Cardiac muscle cell (in vitro differentiated cells and primary cell): ENCODE measurements around the gene RAB3A. TPM values are rescaled to one million over a fixed set of nuclear protein-coding genes. Genes with fewer than 3 reads are reported as not detected.

ENCODE experiments used
- DNase-seq, 2 donors: peaks; one replicate each; pipeline versions ENCODE4 v3.0.0 to v3.0.0-alpha.2; 2010 to 2017; ENCODE audit warnings: low read depth in 1 of 2, low spot score in 1 of 2
- H3K27ac ChIP-seq: fragments of 200-600 bp; sonication (generic); 2 replicates; pipeline ENCODE4 v1.5.1; 2016
- H3K27me3 ChIP-seq: fragments of 200-600 bp; sonication (generic); 2 replicates; pipeline ENCODE4 v1.6.0; 2016; ENCODE audit warnings: control low read depth
- H3K36me3 ChIP-seq: fragments of 200-600 bp; sonication (generic); 2 replicates; pipeline ENCODE4 v1.5.1; 2016; ENCODE audit warnings: control low read depth
- H3K4me1 ChIP-seq: fragments of 200-600 bp; sonication (generic); 2 replicates; pipeline ENCODE4 v1.8.1; 2017; ENCODE audit warnings: low read depth, mild to moderate bottlenecking, mixed run types
- H3K4me3 ChIP-seq: fragments of 200-600 bp; sonication (generic); 2 replicates; pipeline ENCODE4 v1.5.1; 2016; ENCODE audit warnings: mild to moderate bottlenecking
- H3K9me3 ChIP-seq: fragments of 200-600 bp; sonication (generic); 2 replicates; pipeline ENCODE4 v1.5.1; 2017; ENCODE audit warnings: low read depth, mild to moderate bottlenecking, control low read depth
- polyA plus RNA-seq: library from polyadenylated mRNA; unstranded; fragments of >200 nt; fragmentation: Nextera tagmentation; extraction: Ambion mirVana; gene quantifications from 2 replicates; pipeline ENCODE4 v1.2.1, GENCODE V29; 2016
- total RNA-seq: library from RNA; depleted of rRNA; stranded (reverse); fragments of >200 nt; gene quantifications from 2 replicates; pipeline ENCODE4 v1.2.3, GENCODE V29; 2016
- TF ChIP-seq, protein P1 (sequence below): IDR thresholded peaks from 2 replicates; pipeline ENCODE4 v1.5.1; 2012; ENCODE audit warnings: low read depth, mild to moderate bottlenecking, low read length

Gene RAB3A
- total and polyA plus RNA-seq, 2 experiments from 2014 or later: 12.5 to 13.0 TPM

DNA sequence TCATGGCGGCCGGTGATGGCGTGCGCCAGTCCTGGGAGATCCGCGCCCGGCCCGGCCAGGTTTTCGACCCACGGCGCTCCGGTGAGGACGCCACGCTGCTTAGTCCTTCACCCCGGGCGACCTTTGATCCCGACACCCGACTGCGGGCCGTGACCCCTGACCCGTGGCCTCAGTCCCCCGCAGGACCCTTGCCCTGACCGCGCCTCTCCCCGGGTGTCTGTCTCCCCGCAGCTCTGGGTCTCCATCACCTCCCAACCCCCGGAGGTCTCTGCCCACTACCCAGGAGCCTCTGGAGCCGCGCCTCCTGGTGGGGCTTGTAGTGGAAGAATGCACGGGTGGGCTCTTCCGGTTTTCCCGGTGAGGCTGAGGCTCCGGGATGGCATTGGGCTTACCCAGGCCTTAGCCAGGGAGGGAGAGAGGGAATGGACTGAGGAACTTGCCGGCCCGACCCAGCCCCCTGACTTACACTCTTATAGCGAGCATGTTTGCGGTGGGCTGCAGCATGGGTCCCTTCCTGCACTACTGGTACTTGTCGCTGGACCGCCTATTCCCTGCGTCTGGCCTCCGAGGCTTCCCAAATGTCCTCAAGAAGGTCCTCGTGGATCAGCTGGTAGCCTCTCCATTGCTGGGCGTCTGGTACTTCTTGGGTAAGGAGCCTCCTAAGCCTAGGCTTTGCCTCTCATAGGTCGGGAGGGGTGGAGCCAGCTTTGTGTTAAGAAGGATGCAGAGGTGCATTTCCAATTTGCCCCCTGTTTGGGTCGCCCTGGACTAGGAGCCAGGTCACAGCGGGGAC is 10.3 kb downstream of the RAB3A start:
- H3K4me3 ChIP-seq: peak overlapping the region; percentile 64
- H3K9me3 ChIP-seq: no peaks in the 10 kb centered on the region
- peak in 1 of 2 donors; percentile 35 for DNase-seq
- H3K27me3 ChIP-seq: no peaks in the 10 kb centered on the region
- H3K36me3 ChIP-seq: peaks cover 5% of the 10 kb centered on the region
- peak overlapping the region; percentile 60 for H3K27ac ChIP-seq
- peaks cover 7% of the 10 kb centered on the region for H3K4me1 ChIP-seq
- TF ChIP-seq, protein P1, sequence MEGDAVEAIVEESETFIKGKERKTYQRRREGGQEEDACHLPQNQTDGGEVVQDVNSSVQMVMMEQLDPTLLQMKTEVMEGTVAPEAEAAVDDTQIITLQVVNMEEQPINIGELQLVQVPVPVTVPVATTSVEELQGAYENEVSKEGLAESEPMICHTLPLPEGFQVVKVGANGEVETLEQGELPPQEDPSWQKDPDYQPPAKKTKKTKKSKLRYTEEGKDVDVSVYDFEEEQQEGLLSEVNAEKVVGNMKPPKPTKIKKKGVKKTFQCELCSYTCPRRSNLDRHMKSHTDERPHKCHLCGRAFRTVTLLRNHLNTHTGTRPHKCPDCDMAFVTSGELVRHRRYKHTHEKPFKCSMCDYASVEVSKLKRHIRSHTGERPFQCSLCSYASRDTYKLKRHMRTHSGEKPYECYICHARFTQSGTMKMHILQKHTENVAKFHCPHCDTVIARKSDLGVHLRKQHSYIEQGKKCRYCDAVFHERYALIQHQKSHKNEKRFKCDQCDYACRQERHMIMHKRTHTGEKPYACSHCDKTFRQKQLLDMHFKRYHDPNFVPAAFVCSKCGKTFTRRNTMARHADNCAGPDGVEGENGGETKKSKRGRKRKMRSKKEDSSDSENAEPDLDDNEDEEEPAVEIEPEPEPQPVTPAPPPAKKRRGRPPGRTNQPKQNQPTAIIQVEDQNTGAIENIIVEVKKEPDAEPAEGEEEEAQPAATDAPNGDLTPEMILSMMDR: no peak

- no peaks in the 10 kb centered on the region for H3K27me3 ChIP-seq
- H3K4me3 ChIP-seq: peak within 1 kb of the TSS; percentile 64
- no peaks in the 10 kb centered on the region for H3K36me3 ChIP-seq
- H3K27ac ChIP-seq: peak within 1 kb of the TSS; percentile 74
- peak; percentile 100 for DNase-seq
- no peaks in the 10 kb centered on the region for H3K9me3 ChIP-seq
- peaks cover 7% of the 10 kb centered on the region for H3K4me1 ChIP-seq
- TF ChIP-seq, protein P1: no peak
Measured at GRCh38 chr19:18192673-18193387, 11.0 kb downstream of the RAB3A start, which contains the start of gene MPV17L2. Gene MPV17L2, plus strand, starts transcription at chr19:18193218. Its CDS starts 64 bp downstream, at chr19:18193282.

DNA sequence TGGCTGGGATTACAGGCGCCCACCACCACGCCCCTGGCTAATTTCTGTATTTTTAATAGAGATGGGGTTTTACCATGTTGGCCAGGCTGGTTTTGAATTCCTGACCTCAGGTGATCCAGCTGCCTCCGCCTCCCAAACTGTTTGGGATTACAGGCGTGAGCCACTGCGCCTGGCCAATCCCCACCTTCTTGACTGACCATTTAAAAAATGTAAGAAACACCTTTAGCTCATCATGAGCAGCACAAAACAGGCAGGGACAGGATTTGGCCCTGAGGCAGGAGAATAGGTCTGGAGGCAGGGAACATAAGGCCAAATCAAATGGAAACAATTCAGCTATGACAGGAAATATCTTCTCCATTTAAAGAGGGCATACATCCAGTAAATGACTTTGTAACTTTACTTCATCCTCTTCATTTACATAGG is 12.2 kb downstream of the RAB3A start:
- Histone ChIP-seq H3K36me3 (no peaks in the 10 kb centered on the region), H3K4me1 (peaks cover 7% of the 10 kb centered on the region), H3K9me3 (no peaks in the 10 kb centered on the region), H3K27ac (peak overlapping the region; percentile 74), H3K4me3 (no peak overlapping the region), H3K27me3 (no peaks in the 10 kb centered on the region)
- no peak for DNase-seq
- TF ChIP-seq, protein P1: no peak

GRCh38 chr19:18190278-18190677 is 13.6 kb downstream of the RAB3A start:
- H3K36me3 ChIP-seq: no peaks in the 10 kb centered on the region
- H3K4me1 ChIP-seq: peaks cover 7% of the 10 kb centered on the region
- TF ChIP-seq, protein P1: no peak
- H3K27me3 ChIP-seq: no peaks in the 10 kb centered on the region
- no peaks in the 10 kb centered on the region for H3K9me3 ChIP-seq
- H3K27ac ChIP-seq: no peak overlapping the region
- no peak for DNase-seq
- H3K4me3 ChIP-seq: no peak overlapping the region

- no peaks in the 10 kb centered on the region for H3K36me3 ChIP-seq
Measured at GRCh38 chr19:18185538-18185937, 18.3 kb downstream of the RAB3A start.

More at GRCh38 chr19:18185538-18185937, 18.3 kb downstream of the RAB3A start:
- H3K4me1 ChIP-seq: no peaks in the 10 kb centered on the region
- no peaks in the 10 kb centered on the region for H3K27me3 ChIP-seq
- H3K27ac ChIP-seq: no peak overlapping the region
- no peak for DNase-seq
- no peaks in the 10 kb centered on the region for H3K9me3 ChIP-seq
- no peak overlapping the region for H3K4me3 ChIP-seq
- TF ChIP-seq, protein P1: no peak
